Amniotic stem cell (primary cell): ENCODE results near the gene CTNNA3.

Experiments
- DNase-seq: peaks from one replicate; lab custom pipeline; 2025; lab: John Stamatoyannopoulos, UW

Gene CTNNA3

GRCh38 chr10:66537186-66537585 is 1158.8 kb downstream of the CTNNA3 start:
- DNase-seq: no peak

GRCh38 chr10:66535439-66535838 is 1160.6 kb downstream of the CTNNA3 start:
- DNase-seq: no peak

DNA sequence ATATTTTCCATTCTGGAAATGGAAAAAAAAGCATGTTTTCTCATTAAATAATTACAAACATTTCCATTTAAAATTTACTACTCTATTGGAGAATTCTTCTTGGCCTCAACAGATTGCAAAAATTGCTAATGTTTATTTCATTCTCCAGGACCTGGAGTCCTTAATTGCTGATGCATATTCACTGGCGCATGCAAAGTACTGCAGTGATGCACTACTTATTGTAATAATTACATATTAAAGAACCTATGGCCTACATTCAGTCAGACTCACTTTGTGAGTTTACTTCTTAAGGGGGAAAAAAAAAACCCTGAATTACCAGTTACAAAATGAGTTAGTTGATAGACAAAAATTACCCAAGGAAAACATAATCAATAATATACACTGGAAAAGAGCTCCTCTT is 1161.1 kb downstream of the CTNNA3 start:
- no peak for DNase-seq

- DNase-seq: no peak
These were observed 1174.5 kb downstream of the CTNNA3 start for GRCh38 chr10:66521506-66521905.

DNA sequence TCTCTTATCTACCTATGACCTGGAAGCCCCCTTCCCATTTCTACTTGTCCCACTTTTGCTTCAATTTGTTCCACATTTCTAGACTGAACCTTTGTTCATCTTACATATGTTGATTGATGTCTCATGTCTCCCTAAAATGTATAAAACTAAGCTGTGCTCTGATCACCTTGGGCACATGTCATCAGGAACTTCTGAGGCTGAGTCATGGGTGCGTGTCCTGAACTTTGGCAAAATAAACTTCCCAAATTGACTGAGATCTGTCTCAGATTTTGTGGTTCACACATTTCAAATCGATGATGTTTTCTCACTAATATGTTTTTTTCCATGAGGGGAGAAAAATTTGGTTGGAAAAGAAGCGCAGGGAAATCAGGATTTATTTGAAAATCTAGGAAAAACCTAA is 1176.4 kb downstream of the CTNNA3 start:
- no peak for DNase-seq

- no peak for DNase-seq
These were observed 1181.3 kb downstream of the CTNNA3 start for GRCh38 chr10:66514666-66515065.

- no peak for DNase-seq
These were observed 1182.5 kb downstream of the CTNNA3 start for GRCh38 chr10:66513504-66513903.

DNA sequence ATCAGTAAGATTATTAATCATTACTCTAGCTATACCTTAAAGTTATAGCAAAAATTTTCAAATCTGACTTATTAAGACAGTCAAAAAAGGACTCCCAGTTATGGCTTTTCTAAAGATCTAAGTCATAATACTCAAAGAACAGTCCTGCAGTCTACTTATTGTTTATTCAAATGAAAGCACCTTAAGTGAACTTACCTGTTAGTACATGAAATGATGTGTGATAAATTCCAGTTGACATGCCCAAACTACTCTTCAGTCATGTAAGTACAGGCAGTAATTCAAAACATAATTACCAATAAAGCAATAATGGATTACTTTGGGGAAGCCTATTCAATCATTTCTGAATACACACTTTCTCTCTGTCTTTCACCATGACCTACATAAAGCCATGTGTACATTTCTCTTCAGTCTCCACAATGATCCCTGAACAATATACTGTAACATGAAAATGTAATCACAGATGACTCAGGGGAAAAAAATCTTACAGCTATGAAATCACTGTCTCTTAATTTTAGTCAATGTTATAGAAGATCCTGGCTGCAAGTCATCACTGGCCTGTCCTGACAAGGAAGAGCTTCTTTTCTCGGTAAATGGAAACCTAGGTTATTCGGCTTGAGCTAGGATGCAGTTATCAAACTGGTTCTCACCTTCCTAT is 1190.9 kb downstream of the CTNNA3 start:
- DNase-seq: no peak

DNA sequence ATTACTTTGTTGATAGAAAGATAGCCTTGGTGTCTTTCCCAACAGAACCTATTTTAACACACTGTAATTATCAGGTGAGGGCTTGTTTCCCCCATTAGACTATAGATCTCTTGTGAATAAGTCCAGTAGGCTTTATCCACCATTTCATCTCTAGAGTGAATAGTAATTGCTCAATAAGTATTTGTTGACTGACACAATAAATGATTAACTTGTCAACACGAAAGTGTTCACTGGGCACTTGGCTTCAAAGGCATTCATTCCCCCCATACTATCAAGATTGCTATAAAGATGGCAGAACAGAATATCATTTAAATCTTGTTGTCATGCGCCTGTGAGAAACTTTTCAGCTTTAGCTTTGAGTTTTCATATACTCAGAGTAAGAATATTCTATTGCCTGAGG is 1194.6 kb downstream of the CTNNA3 start:
- DNase-seq: no peak

GRCh38 chr10:66483966-66484365 is 1212.0 kb downstream of the CTNNA3 start:
- no peak for DNase-seq

- DNase-seq: no peak
These were observed 1223.8 kb downstream of the CTNNA3 start for GRCh38 chr10:66472156-66472555.

DNA sequence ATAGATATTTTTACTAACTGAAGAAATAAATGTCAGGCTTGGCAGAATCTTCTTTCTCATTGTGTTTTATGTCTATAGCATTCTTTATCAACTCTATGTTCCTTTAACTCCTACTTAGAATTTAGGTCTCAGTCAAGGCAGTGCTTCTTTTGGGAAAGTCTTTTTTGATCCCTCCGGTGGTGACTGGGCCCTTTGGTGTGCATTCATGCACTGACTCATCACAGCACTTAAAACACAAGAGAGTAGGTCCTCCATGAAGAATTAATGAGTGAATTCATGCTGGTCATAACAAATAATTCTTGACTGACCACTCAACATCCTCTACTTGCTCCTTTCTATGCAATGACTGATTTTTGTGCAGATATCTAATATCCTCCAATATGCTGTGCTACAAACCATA is 1229.0 kb downstream of the CTNNA3 start:
- DNase-seq: no peak

GRCh38 chr10:66466622-66467021 is 1229.4 kb downstream of the CTNNA3 start:
- DNase-seq: no peak

DNA sequence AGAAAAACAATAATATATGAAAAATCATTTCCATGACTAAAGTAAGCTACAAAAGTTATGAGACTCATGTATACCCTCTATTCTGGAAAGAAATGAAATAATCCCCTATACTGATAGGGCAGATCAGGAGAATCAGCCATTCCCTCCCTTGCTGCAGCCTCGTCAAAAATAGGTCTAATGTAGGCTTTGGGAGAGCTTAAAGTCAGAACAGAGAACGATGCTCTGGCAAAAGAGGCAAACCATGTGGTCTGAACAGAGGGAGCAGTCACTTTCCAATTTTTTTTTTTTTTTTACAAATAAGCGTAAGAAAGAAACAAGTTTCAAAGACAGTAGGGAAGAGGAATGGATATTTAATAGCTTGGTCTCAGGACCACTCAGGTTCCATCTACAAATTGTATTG is 1232.4 kb downstream of the CTNNA3 start:
- DNase-seq: no peak

- DNase-seq: no peak
These were observed 1238.4 kb downstream of the CTNNA3 start for GRCh38 chr10:66457629-66458028.

GRCh38 chr10:66455304-66455703 is 1240.7 kb downstream of the CTNNA3 start:
- DNase-seq: no peak

GRCh38 chr10:66440568-66440967 is 1255.4 kb downstream of the CTNNA3 start:
- DNase-seq: no peak

DNA sequence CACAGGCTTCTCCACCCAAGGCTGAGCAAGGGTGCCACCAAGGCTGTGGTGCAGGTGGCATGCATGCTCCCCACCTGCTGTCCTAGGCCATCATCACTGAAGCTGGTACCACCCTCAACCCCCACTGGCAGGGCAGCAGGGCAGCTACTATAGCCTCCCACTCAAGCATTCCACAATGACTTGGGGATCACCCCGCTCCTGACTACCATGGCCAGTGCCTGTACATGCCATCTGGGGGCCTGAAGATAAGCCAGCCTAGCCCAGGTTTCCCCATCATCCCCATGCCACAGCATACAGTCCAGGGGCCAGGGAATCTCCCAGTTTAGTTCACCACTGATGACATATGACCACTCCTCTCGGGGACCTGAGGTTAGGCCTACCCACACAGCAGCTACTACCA is 1281.1 kb downstream of the CTNNA3 start:
- DNase-seq: no peak

DNA sequence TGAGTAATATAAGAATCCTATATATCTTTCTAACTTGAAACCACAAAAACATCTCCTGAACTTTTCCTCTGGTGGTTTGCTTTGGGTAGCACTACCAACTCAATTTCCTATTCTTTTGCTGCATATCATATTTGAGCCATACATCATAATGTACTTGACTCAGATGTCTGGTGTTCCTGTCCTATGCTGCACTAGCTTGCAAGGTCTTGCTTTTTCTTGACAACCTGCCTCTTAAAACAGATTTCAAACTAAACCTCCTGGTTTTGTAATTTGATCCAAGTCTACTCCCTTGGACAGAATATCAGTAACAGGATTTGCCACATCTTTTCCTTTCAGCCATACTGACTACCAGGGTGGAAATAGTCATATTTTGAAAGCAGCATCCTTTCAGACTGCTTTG is 1290.4 kb downstream of the CTNNA3 start:
- DNase-seq: no peak

- no peak for DNase-seq
These were observed 1297.3 kb downstream of the CTNNA3 start for GRCh38 chr10:66398669-66399068.

DNA sequence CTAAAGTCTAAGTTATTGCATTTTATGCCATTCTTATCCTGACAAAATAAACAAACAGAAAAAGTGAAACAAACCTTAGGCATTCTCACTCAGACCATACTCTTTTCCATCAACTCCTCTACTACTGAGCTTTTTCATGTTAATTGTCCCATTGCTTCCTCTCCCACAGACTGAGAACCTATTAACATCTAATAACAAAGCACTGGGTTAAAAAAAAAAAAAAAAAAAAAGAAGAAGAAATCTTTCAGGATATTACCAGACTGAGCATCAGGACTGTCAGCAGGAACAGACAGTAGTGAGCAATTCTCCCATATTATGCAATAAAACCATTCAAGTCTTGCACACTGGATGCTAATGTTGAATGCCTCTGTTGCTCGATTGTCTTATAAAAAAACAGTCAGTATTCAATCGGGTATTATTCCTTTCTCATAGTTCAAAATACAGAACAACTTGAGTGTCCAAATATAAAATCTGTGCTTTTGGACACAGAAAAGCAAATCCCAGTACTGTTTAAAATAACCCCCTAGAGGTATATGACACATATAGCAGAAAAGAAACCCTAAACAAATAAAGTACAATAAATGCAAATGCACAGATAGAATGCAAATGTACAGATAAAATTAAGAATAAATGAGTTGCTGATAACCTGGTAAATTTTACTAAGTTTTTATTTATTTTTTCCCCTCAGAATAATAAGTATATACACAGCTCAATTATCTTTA is 1301.5 kb downstream of the CTNNA3 start:
- no peak for DNase-seq

DNA sequence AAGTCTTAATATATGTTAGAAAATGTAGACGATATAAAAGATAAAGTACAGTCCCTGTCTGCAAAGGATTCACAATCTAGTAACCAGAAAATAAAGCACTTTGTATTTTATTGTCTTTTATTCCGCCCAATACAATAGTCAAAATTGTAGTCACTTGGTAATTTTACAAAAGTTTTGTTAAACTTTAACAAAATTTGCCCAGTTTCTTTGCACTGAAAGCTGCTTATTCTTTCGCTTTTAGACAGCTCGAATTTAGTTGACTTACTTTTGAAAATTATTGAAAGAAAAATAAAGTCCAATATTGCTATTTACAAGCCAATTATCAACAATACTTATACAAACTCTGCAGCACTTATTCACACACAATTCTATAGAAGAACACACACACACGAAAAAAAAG is 1305.1 kb downstream of the CTNNA3 start:
- no peak for DNase-seq

DNA sequence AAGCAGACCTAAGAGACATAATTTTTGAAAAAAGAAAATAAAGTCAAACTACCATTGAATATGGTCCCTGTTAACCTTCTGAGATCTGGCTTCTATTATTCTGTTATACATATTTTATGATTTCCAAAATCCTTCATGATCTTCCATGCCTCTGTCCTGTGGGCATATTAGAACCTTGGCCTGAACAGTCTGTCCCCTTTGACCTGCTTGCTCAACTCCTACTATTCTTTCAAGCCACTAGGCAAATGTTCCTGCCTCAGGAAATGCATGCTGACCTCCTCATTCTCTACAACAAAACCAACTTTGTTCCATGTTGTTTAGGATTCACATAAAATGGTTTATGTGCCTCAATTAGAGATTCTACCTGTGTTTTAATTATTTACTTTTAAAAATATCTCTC is 1315.0 kb downstream of the CTNNA3 start:
- no peak for DNase-seq
